Activated T-cell treated with anti-CD3 and anti-CD28 coated beads for 1 hour (primary cell): ENCODE results near the gene REEP1.
A peak's percentile ranks its signal among the peaks of the same experiment; 100 is the strongest.
"Not testable (repeated sequence)": the region's sequence is repeated elsewhere in the genome, so short reads cannot be mapped to it uniquely, and the experiment has no call there.

Source experiments
- DNase-seq: peaks from one replicate; pipeline ENCODE4 v3.0.0-alpha.2; 2020; ENCODE audit warnings: low read depth

The REEP1 gene

GRCh38 chr2:86224645-86225355 is 112.6 kb downstream of the REEP1 start:
- DNase-seq = no peak

- DNase-seq = no peak
These were observed 113.4 kb downstream of the REEP1 start for GRCh38 chr2:86223927-86224560.

- DNase-seq = no peak
These were observed 114.1 kb downstream of the REEP1 start for GRCh38 chr2:86223140-86223926.

GRCh38 chr2:86221066-86221684 is 116.3 kb downstream of the REEP1 start:
- peak; percentile 44 for DNase-seq

GRCh38 chr2:86219896-86220295 is 117.5 kb downstream of the REEP1 start:
- no peak for DNase-seq

- no peak for DNase-seq
These were observed 119.3 kb downstream of the REEP1 start for GRCh38 chr2:86218124-86218523.

- no peak for DNase-seq
These were observed 120.6 kb downstream of the REEP1 start for GRCh38 chr2:86216575-86217555.

GRCh38 chr2:86214503-86214832 is 123.0 kb downstream of the REEP1 start:
- no peak for DNase-seq

- no peak for DNase-seq
These were observed 123.5 kb downstream of the REEP1 start for GRCh38 chr2:86213699-86214502.

- DNase-seq = no peak
These were observed 124.4 kb downstream of the REEP1 start for GRCh38 chr2:86213056-86213455.

- no peak for DNase-seq
These were observed 125.6 kb downstream of the REEP1 start for GRCh38 chr2:86211796-86212188.

- DNase-seq = no peak
These were observed 126.2 kb downstream of the REEP1 start for GRCh38 chr2:86211033-86211795.

GRCh38 chr2:86204458-86204857 is 133.0 kb downstream of the REEP1 start:
- DNase-seq = no peak

GRCh38 chr2:86203614-86204013 is 133.8 kb downstream of the REEP1 start:
- DNase-seq = no peak

- no peak for DNase-seq
These were observed 134.7 kb downstream of the REEP1 start for GRCh38 chr2:86202702-86203101.

- no peak for DNase-seq
These were observed 135.1 kb downstream of the REEP1 start for GRCh38 chr2:86202336-86202692.

GRCh38 chr2:86201671-86202335 is 135.6 kb downstream of the REEP1 start:
- DNase-seq = no peak

- not testable (repeated sequence) for DNase-seq
These were observed 136.9 kb downstream of the REEP1 start for GRCh38 chr2:86200564-86200963.

GRCh38 chr2:86199834-86200177 is 137.6 kb downstream of the REEP1 start:
- no peak for DNase-seq
